Kidney (tissue), 14 donors: ENCODE measurements around the gene SLC23A1. TPM values are rescaled to one million over a fixed set of nuclear protein-coding genes. Genes with fewer than 3 reads are reported as not detected.

Experiments
- DNase-seq, 5 donors: peaks; one replicate each; pipeline ENCODE4 v3.0.0-alpha.2; 2013 to 2020
- FAIRE-seq: peaks from 2 replicates; lab custom pipeline; 2012; peaks lifted over from hg19 to GRCh38; lab: Jason Lieb, UNC
- H3K27ac ChIP-seq, 2 donors: one replicate each; pipeline ENCODE4 v1.7.0; 2013; ENCODE audit warnings: low read depth in 2 of 2, low read length in 2 of 2, inconsistent platforms in 1 of 2
- H3K27me3 ChIP-seq: one replicate; pipeline ENCODE4 v1.7.1; 2013; ENCODE audit warnings: low read length, inconsistent platforms; ENCODE audit not compliant: control insufficient read depth, insufficient read depth
- H3K36me3 ChIP-seq, 3 donors: one replicate each; pipeline versions ENCODE4 v1.7.0 to v1.7.1; 2013; ENCODE audit warnings: low read length in 3 of 3, control low read depth in 1 of 3, inconsistent platforms in 1 of 3; ENCODE audit not compliant: insufficient read depth in 3 of 3, control insufficient read depth in 2 of 3
- H3K4me1 ChIP-seq, 3 donors: one replicate each; pipeline versions ENCODE4 v1.7.0 to v1.7.1; 2013; ENCODE audit warnings: low read length in 3 of 3, inconsistent platforms in 1 of 3, low read depth in 1 of 3; ENCODE audit not compliant: control insufficient read depth in 2 of 3, insufficient read depth in 2 of 3
- H3K4me3 ChIP-seq, 3 donors: one replicate each; pipeline versions ENCODE4 v1.7.0 to v1.8.1; 2013; ENCODE audit warnings: low read length in 3 of 3, control low read depth in 1 of 3, inconsistent platforms in 1 of 3
- H3K9ac ChIP-seq, 3 donors: one replicate each; pipeline versions ENCODE4 v1.7.0 to v1.7.1; 2013; ENCODE audit warnings: low read length in 3 of 3, control low read depth in 1 of 3, inconsistent platforms in 1 of 3
- H3K9me3 ChIP-seq, 3 donors: one replicate each; pipeline versions ENCODE4 v1.7.0 to v1.7.1; 2013; ENCODE audit warnings: low read length in 3 of 3, control low read depth in 1 of 3, inconsistent platforms in 1 of 3; ENCODE audit not compliant: control insufficient read depth in 2 of 3, insufficient read depth in 1 of 3
- CTCF ChIP-seq: IDR thresholded peaks from 3 replicates; pipeline ENCODE4 v1.5.1; 2012; ENCODE audit warnings: mild to moderate bottlenecking, moderate library complexity, borderline replicate concordance; ENCODE audit not compliant: insufficient read depth; ENCODE audit errors: extremely low read depth
- intact Hi-C: fragments of 100-400 bp; cut with DNase I; formaldehyde crosslinking; loops from one replicate; pipeline ENCODE4 v1.11.1; 2022
- polyA plus RNA-seq: library from polyadenylated mRNA; stranded (reverse); fragments of 350-450 nt; fragmentation: Illumina TruSeq; extraction: RNeasy Lipid Tissue Mini Kit (QIAGEN cat#74804); gene quantifications from one replicate; pipeline ENCODE4 v1.2.3, GENCODE V29; 2014; ENCODE audit warnings: low read depth, low replicate concordance; ENCODE audit not compliant: insufficient read depth
- total RNA-seq: library from RNA; stranded (reverse); fragmentation: NEBNext Ultra II Directional; extraction: Animal tissue kit (Norgen Biotek cat#: 25700); gene quantifications from one replicate; pipeline ENCODE4 v1.2.1, GENCODE V29; 2021
- donor health status: control.
- donor health status: control.
- donor health status: control.
- donor health status: control.
- donor health status: control.
- donor health status: DM: yes; HTN: yes; CAD: no.
- donor health status: Normal renal cell carcinoma (clear cell type).

Gene SLC23A1
- total and polyA plus RNA-seq, 2 donors from 2014 or later, result 3.5 to 31.9 TPM

GRCh38 chr5:139416651-139417050 lies 33.6 kb upstream of the SLC23A1 start:
- Histone ChIP-seq H3K9me3 (no peaks in the 10 kb centered on the region), H3K36me3 (peaks cover 0 to 7% (median 4%) of the 10 kb centered on the region in 3 donors), H3K27ac (peak overlapping the region; percentile 59 to 74), H3K27me3 (no peaks in the 10 kb centered on the region), H3K4me3 (no peak overlapping the region), H3K4me1 (peaks cover 0 to 43% (median 26%) of the 10 kb centered on the region in 3 donors), H3K9ac (peak overlapping the region in 1 of 3 donors; percentile 51)
- DNase-seq (no peak), FAIRE-seq (no peak)
- intact Hi-C loops, result no loop called here
- no peak for TF ChIP-seq CTCF

GRCh38 chr5:139415869-139416268 lies 32.8 kb upstream of the SLC23A1 start:
- no peak for TF ChIP-seq CTCF
- intact Hi-C loops, result no loop called here
- Histone ChIP-seq H3K27me3 (no peaks in the 10 kb centered on the region), H3K36me3 (peaks cover 0 to 7% (median 4%) of the 10 kb centered on the region in 3 donors), H3K4me1 (peaks cover 0 to 43% (median 26%) of the 10 kb centered on the region in 3 donors), H3K9ac (peak overlapping the region in 1 of 3 donors; percentile 21), H3K9me3 (no peaks in the 10 kb centered on the region), H3K4me3 (no peak overlapping the region), H3K27ac (peak overlapping the region; percentile 56 to 81)
- FAIRE-seq, result no peak
- no peak for DNase-seq

DNA sequence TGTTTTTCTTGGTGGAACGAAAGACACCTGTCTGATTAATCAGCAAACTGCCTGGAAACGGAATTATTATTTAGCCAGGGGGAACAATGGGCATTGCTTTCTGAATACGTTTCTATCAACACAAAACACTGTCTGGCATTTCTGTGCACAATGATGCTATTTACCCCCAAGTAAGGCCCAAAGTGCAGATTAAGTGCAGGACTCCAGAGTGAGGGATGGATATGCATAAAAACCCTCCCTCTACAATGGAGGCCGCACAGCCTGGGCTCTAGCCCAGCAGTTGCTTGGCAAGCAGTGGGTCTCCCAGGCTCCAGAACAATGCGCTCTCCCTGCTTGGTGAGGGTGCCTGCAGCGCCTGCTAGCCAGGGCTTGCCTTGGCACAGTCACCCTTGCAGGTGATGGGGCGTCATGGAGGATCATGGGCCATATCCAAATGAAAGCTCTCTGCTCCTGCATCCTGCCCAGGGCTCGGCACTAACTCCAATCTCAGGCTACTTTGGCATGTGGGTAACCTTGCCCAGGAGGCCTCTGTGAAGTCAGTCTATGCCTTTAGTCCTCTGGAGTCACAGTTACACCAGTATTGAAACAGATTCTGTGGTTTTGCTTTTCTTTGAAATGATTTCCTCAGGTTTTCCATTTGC lies 32.2 kb upstream of the SLC23A1 start:
- Histone ChIP-seq H3K4me1 (peaks cover 0 to 43% (median 26%) of the 10 kb centered on the region in 3 donors), H3K9me3 (no peaks in the 10 kb centered on the region), H3K9ac (peak overlapping the region in 1 of 3 donors; percentile 21), H3K27me3 (no peaks in the 10 kb centered on the region), H3K4me3 (no peak overlapping the region), H3K27ac (peak overlapping the region; percentile 57 to 81), H3K36me3 (peaks cover 0 to 7% (median 4%) of the 10 kb centered on the region in 3 donors)
- no peak for FAIRE-seq
- intact Hi-C loops, result no loop called here
- no peak for DNase-seq
- no peak for TF ChIP-seq CTCF
